Epithelial cell of proximal tubule (primary cell): ENCODE data around the gene TMPRSS15. TPM values are rescaled to one million over a fixed set of nuclear protein-coding genes. Genes with fewer than 3 reads are reported as not detected.

Experiments used
- DNase-seq: peaks from one replicate; pipeline ENCODE4 v3.0.0-alpha.2; 2011; ENCODE audit warnings: low read depth
- H3K4me3 ChIP-seq: 2 replicates; pipeline ENCODE4 v1.5.1; 2011; ENCODE audit warnings: low read depth, mild to moderate bottlenecking, low read length
- CTCF ChIP-seq: conservative IDR thresholded peaks from 2 replicates; pipeline ENCODE4 v1.5.1; 2012; ENCODE audit warnings: low read depth, mild to moderate bottlenecking, low read length
- total RNA-seq: library from RNA; depleted of rRNA; stranded (reverse); fragments of >200 nt; gene quantifications from 2 replicates; pipeline ENCODE4 v1.2.3, GENCODE V29; 2015

The TMPRSS15 gene
- total RNA-seq, 1 donor from 2014 or later = not detected

- no peak for TF ChIP-seq CTCF
- H3K4me3 ChIP-seq = no peak overlapping the region
- no peak for DNase-seq
These were observed 134.7 kb downstream of the TMPRSS15 start for GRCh38 chr21:18268906-18269305.

- H3K4me3 ChIP-seq = no peak overlapping the region
- no peak for DNase-seq
- no peak for TF ChIP-seq CTCF
These were observed 136.1 kb downstream of the TMPRSS15 start for GRCh38 chr21:18267496-18267895.

GRCh38 chr21:18265944-18266343 lies 137.6 kb downstream of the TMPRSS15 start:
- no peak overlapping the region for H3K4me3 ChIP-seq
- DNase-seq = no peak
- no peak for TF ChIP-seq CTCF

- DNase-seq = no peak
- no peak for TF ChIP-seq CTCF
- H3K4me3 ChIP-seq = no peak overlapping the region
These were observed 149.8 kb downstream of the TMPRSS15 start for GRCh38 chr21:18253799-18254198.

GRCh38 chr21:18253221-18253620 lies 150.4 kb downstream of the TMPRSS15 start:
- TF ChIP-seq CTCF = no peak
- no peak for DNase-seq
- H3K4me3 ChIP-seq = no peak overlapping the region

- no peak for DNase-seq
- H3K4me3 ChIP-seq = no peak overlapping the region
- TF ChIP-seq CTCF = no peak
These were observed 150.9 kb downstream of the TMPRSS15 start for GRCh38 chr21:18252680-18253079.

GRCh38 chr21:18252256-18252655 lies 151.3 kb downstream of the TMPRSS15 start:
- no peak for TF ChIP-seq CTCF
- no peak overlapping the region for H3K4me3 ChIP-seq
- no peak for DNase-seq
